Testis (tissue), 3 donors: ENCODE results near the gene INPP5A. TPM values are rescaled to one million over a fixed set of nuclear protein-coding genes. Genes with fewer than 3 reads are reported as not detected.

Experiments
- DNase-seq: peaks from one replicate; pipeline ENCODE4 v3.0.0-alpha.2; 2019
- H3K27ac ChIP-seq, 2 donors: fragments of 200-600 bp; sonication (generic); one replicate each; pipeline ENCODE4 v1.5.1; 2019
- H3K27me3 ChIP-seq: fragments of 200-600 bp; sonication (generic); one replicate; pipeline ENCODE4 v1.5.1; 2019
- H3K36me3 ChIP-seq: fragments of 200-600 bp; sonication (generic); one replicate; pipeline ENCODE4 v1.5.1; 2017; ENCODE audit warnings: low read depth; ENCODE audit errors: missing control alignments
- H3K4me1 ChIP-seq: fragments of 200-600 bp; sonication (generic); one replicate; pipeline ENCODE4 v1.5.1; 2019
- H3K4me3 ChIP-seq, 2 donors: fragments of 200-600 bp; sonication (generic); one replicate each; pipeline ENCODE4 v1.5.1; 2017 to 2019
- H3K9me3 ChIP-seq: fragments of 200-600 bp; sonication (generic); one replicate; pipeline ENCODE4 v1.5.1; 2017
- POLR2A ChIP-seq: fragments of 450-650 bp; IDR thresholded peaks from one replicate; pipeline ENCODE4 v1.6.1; 2017; ENCODE audit warnings: antibody characterized with exemption, mild to moderate bottlenecking, moderate library complexity
- WGBS, 2 donors: methylation state at CpG; one replicate each; pipeline ENCODE4 v1.1.5; 2018; 5-methylcytosine and 5-hydroxymethylcytosine counted together
- intact Hi-C: fragments of 100-400 bp; cut with DNase I; formaldehyde crosslinking; loops from one replicate; pipeline ENCODE4 v1.15.1; 2023; ENCODE audit warnings: low total_unique reads
- polyA plus RNA-seq: library from polyadenylated mRNA; stranded (reverse); fragments of 350-450 nt; fragmentation: Illumina TruSeq; extraction: RNeasy Lipid Tissue Mini Kit (QIAGEN cat#74804); gene quantifications from one replicate; pipeline ENCODE4 v1.2.3, GENCODE V29; 2014; ENCODE audit warnings: low read depth, low replicate concordance; ENCODE audit not compliant: insufficient read depth
- total RNA-seq, 2 donors: library from RNA; depleted of rRNA; stranded (reverse); fragments of >200 nt; gene quantifications; one replicate each; pipeline ENCODE4 v1.2.3, GENCODE V29; 2016
- TF ChIP-seq, protein P1 (sequence below), 3 experiments: fragments of 450-650 bp in 2 of 3; fragments of 200-600 bp in 1 of 3; sonication (generic) in 1 of 3; IDR thresholded peaks; one replicate each; pipeline ENCODE4 v1.5.1; 2016 to 2019; ENCODE audit warnings: antibody characterized with exemption in 3 of 3, mild to moderate bottlenecking in 2 of 3, moderate library complexity in 1 of 3

Gene INPP5A
- total and polyA plus RNA-seq, 3 donors from 2014 or later: 54.1 to 103 (median 73.0) TPM

DNA sequence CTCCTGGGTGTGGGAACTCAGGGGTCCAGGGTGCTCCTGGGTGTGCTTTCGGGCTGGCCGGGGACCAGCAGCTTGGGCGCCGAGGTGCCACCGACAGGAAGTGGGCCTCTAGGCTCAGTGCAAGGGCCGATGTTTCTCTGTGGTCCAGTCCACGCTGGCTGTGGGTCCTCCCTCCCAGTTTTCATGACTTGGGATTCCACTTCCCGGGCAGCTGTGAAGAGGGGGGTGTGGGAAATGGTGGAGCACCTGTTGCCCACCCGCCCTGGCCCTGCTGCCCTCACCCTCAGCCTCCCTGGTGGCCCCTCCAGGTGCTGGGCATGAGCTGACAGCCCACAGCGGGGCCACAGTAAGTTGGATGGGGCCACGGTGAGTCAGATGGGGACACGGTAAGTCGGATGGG, 189.8 kb downstream of the INPP5A start:
- TF ChIP-seq POLR2A: no peak
- TF ChIP-seq, protein P1, sequence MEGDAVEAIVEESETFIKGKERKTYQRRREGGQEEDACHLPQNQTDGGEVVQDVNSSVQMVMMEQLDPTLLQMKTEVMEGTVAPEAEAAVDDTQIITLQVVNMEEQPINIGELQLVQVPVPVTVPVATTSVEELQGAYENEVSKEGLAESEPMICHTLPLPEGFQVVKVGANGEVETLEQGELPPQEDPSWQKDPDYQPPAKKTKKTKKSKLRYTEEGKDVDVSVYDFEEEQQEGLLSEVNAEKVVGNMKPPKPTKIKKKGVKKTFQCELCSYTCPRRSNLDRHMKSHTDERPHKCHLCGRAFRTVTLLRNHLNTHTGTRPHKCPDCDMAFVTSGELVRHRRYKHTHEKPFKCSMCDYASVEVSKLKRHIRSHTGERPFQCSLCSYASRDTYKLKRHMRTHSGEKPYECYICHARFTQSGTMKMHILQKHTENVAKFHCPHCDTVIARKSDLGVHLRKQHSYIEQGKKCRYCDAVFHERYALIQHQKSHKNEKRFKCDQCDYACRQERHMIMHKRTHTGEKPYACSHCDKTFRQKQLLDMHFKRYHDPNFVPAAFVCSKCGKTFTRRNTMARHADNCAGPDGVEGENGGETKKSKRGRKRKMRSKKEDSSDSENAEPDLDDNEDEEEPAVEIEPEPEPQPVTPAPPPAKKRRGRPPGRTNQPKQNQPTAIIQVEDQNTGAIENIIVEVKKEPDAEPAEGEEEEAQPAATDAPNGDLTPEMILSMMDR (IDR thresholded peaks at IDR 0.05): no peak
- intact Hi-C loops: no loop called here
- Histone ChIP-seq H3K27ac (no peak overlapping the region), H3K4me1 (no peaks in the 10 kb centered on the region), H3K36me3 (no peaks in the 10 kb centered on the region), H3K4me3 (no peak overlapping the region), H3K27me3 (no peaks in the 10 kb centered on the region), H3K9me3 (no peaks in the 10 kb centered on the region)
- WGBS, 2 donors: 91 to 97% methylated on average over 10 to 13 of the region's 13 CpGs
- no peak for DNase-seq

- no peak for DNase-seq
- Histone ChIP-seq H3K4me3 (no peak overlapping the region), H3K27me3 (no peaks in the 10 kb centered on the region), H3K9me3 (no peaks in the 10 kb centered on the region), H3K27ac (no peak overlapping the region), H3K36me3 (no peaks in the 10 kb centered on the region), H3K4me1 (no peaks in the 10 kb centered on the region)
- intact Hi-C loops: no loop called here
- TF ChIP-seq, protein P1 (IDR thresholded peaks at IDR 0.05): no peak
- no peak for TF ChIP-seq POLR2A
- 96 to 97% methylated on average over 16 to 19 of the region's 19 CpGs for WGBS, 2 donors
These were observed 190.7 kb downstream of the INPP5A start for GRCh38 chr10:132728321-132728720.

DNA sequence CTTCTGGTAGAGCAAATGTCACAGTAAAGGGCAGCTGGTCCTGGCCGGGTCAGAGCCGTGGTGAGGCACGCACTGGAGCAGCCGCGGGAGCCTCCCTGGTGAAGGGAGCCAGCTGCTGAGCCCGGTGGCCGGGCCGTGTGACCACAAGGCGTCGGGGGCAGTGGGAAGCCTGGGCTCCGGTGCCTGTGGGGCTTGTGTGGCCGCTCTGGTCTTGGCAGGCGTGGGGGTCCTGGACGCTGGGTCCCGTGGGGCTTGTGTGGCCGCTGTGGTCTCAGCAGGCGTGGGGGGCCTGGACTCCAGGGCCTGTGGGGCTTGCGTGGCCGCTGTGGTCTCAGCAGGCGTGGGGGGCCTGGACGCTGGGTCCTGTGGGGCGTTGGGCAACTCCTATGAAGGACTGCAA, 191.2 kb downstream of the INPP5A start:
- Histone ChIP-seq H3K27ac (no peak overlapping the region), H3K9me3 (no peaks in the 10 kb centered on the region), H3K36me3 (no peaks in the 10 kb centered on the region), H3K27me3 (no peaks in the 10 kb centered on the region), H3K4me3 (no peak overlapping the region), H3K4me1 (no peaks in the 10 kb centered on the region)
- WGBS, 2 donors: 93 to 97% methylated on average over 5 to 17 of the region's 22 CpGs
- TF ChIP-seq POLR2A: no peak
- TF ChIP-seq, protein P1 (IDR thresholded peaks at IDR 0.05): no peak
- DNase-seq: no peak
- intact Hi-C loops: no loop called here

DNA sequence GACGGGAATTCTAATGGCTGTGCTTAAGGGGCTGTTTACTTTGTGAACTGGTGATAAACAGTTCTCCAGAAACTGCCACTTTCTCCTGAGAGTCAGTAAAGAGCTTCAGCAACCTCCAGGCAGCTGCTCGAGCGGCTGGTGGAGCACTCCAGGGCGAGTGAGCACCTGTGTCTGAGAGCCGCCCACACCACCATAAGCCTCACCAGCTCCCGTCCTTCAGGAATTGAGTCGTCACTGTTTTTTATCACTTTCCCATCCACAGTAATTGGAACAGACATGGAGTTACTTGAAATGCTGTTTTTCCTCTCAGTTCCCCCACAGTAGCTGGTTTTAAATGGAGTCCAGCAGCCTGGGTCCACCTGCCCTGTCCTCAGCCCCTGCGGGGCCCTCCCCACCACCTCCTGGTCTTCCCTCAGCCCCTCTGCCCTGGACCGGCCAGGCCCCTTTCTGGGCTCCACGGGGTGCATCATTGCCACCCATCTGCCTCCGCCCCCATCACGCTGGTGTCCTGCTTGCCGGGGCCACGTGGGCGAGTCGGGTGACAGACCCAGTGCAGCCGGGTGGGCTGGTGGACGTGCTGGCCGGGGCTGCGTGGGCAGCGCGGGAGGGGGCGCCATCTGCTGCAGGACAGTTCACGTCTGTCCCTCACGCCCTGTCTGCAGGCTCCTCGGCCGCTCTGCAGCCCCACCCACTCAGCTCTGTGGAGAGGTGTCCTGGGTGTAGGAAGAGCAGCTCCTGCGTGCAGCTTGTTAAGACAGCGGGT, 192.4 kb downstream of the INPP5A start:
- Histone ChIP-seq H3K4me1 (no peaks in the 10 kb centered on the region), H3K4me3 (no peak overlapping the region), H3K27ac (no peak overlapping the region), H3K27me3 (no peaks in the 10 kb centered on the region), H3K9me3 (no peaks in the 10 kb centered on the region), H3K36me3 (no peaks in the 10 kb centered on the region)
- intact Hi-C loops: no loop called here
- WGBS, 2 donors: 88 to 93% methylated on average over 17 to 29 of the region's 29 CpGs
- no peak for DNase-seq
- TF ChIP-seq, protein P1 (IDR thresholded peaks at IDR 0.05): no peak
- no peak for TF ChIP-seq POLR2A

- Histone ChIP-seq H3K27me3 (no peaks in the 10 kb centered on the region), H3K36me3 (no peaks in the 10 kb centered on the region)
- WGBS, 2 donors: 90 to 92% methylated on average over 11 to 15 of the region's 15 CpGs
These were observed 193.0 kb downstream of the INPP5A start for GRCh38 chr10:132730573-132730953.

More at GRCh38 chr10:132730573-132730953, 193.0 kb downstream of the INPP5A start:
- Histone ChIP-seq H3K4me1 (no peaks in the 10 kb centered on the region), H3K27ac (no peak overlapping the region), H3K9me3 (no peaks in the 10 kb centered on the region), H3K4me3 (no peak overlapping the region)
- no peak for TF ChIP-seq POLR2A
- TF ChIP-seq, protein P1 (IDR thresholded peaks at IDR 0.05): no peak
- intact Hi-C loops: no loop called here
- DNase-seq: no peak
